BE2C (cell line): Measurements from ENCODE around the gene PPP1R12C.

Experiments
- DNase-seq: peaks from one replicate; pipeline ENCODE4 v3.0.0-alpha.2; 2020
- H3K27me3 ChIP-seq: fragments of 250-450 bp; sonication (Bioruptor Pico); 2 replicates; pipeline ENCODE4 v1.5.1; 2020; ENCODE audit warnings: mild to moderate bottlenecking
- H3K36me3 ChIP-seq: fragments of 250-450 bp; sonication (Bioruptor Pico); 2 replicates; pipeline ENCODE4 v1.5.1; 2020; ENCODE audit warnings: mild to moderate bottlenecking
- H3K4me1 ChIP-seq: fragments of 250-450 bp; sonication (Bioruptor Pico); 2 replicates; pipeline ENCODE4 v1.5.1; 2020
- H3K4me3 ChIP-seq: 2 replicates; pipeline ENCODE4 v1.5.1; 2011; ENCODE audit warnings: low read depth, low read length
- H3K9me3 ChIP-seq: fragments of 250-450 bp; sonication (Bioruptor Pico); 2 replicates; pipeline ENCODE4 v1.5.1; 2020
- TF ChIP-seq, protein P1 (sequence below): IDR thresholded peaks from 2 replicates; pipeline ENCODE4 v1.5.1; 2012; ENCODE audit warnings: mild to moderate bottlenecking, low read depth, low read length

Gene PPP1R12C

DNA sequence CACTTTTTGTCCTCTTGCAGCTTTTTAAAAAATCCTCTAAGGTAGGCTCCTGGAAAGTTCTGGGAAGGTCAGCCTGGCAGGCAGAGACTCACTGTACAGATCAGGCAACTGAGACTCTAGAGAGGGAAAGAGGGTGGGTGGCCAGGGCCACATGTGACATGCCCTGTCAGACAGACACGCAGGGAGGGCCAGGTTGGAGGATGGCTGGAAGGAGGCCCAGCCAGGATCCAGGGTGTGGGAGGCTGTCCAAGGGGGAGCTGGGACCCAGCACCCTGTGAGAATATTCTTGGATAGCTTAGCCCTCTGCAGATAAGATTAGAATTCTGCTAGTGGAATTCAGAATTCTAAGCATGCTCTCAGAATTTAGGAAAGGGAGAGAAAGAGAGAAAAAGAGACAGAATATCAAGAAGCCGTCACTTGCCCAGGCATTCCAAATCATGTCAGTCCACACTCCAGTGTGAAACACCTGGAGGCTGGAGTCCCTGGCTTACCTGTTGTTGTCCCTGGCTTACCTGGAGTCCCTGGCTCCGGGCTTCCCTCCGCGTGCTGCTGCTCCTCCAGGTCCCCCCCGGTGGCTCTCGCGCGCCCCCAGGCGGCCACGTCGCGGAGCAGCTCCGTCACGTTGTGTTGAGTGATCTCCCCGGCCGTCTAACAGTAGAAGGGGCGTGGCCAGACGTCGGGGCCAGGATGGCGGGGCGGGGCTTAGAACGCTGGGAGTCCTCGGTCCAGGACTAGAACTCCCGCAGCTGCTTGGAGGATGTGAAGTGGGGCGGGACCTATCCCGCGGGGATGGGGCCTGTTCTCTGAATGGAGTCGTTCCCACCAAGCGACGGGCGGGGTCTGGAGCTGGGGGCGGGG lies 42.9 kb upstream of the PPP1R12C start:
- Histone ChIP-seq H3K36me3 (no peaks in the 10 kb centered on the region), H3K4me3 (no peak overlapping the region), H3K4me1 (no peaks in the 10 kb centered on the region), H3K9me3 (no peaks in the 10 kb centered on the region), H3K27me3 (peaks cover 15% of the 10 kb centered on the region)
- TF ChIP-seq, protein P1, sequence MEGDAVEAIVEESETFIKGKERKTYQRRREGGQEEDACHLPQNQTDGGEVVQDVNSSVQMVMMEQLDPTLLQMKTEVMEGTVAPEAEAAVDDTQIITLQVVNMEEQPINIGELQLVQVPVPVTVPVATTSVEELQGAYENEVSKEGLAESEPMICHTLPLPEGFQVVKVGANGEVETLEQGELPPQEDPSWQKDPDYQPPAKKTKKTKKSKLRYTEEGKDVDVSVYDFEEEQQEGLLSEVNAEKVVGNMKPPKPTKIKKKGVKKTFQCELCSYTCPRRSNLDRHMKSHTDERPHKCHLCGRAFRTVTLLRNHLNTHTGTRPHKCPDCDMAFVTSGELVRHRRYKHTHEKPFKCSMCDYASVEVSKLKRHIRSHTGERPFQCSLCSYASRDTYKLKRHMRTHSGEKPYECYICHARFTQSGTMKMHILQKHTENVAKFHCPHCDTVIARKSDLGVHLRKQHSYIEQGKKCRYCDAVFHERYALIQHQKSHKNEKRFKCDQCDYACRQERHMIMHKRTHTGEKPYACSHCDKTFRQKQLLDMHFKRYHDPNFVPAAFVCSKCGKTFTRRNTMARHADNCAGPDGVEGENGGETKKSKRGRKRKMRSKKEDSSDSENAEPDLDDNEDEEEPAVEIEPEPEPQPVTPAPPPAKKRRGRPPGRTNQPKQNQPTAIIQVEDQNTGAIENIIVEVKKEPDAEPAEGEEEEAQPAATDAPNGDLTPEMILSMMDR: peak; percentile 92
- DNase-seq: peak; percentile 94

DNA sequence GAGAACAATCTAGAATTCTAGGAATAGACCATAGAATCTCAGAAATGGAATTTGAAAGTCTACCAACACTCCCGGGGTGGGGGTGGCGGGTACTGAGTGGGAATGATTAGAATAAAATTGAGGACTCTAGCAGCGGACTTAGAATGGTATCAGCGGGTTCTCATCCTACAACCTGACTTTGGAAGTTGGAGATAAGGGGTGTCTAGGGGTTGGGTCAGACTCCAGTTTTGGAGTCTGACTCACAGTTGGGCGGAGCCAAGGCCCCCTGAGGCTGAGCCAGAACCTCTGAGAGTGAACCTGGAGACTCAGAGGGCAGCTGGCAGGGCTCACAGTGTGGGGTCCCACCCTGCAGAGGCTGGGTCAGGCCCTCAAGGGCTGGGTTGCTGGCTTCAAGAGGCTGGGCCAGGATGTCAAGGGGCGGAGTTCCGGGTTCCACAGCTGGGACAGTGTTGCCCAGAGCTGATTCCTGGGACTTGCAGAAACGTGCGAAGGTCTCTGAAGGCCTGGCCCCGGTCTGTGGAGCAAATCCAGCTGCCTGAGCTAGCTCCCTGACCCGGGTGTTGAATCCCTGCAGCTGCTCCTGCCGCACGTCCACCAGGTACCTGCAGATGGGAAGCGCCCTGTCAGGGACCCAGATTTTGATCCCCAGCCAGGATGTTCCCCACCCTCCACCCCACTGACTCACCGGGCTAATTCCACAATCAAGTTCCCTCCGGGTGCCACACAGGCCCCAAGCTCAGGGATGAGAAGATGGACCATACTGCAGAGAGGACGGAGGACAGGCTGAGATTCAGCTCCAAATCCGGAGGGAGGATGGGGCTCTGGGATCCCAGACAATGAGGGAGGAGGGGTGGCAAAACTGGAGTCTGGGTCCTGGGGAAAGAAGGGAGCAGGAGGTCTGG lies 41.7 kb upstream of the PPP1R12C start:
- no peaks in the 10 kb centered on the region for H3K9me3 ChIP-seq
- H3K27me3 ChIP-seq: peaks cover 15% of the 10 kb centered on the region
- H3K4me3 ChIP-seq: no peak overlapping the region
- H3K36me3 ChIP-seq: no peaks in the 10 kb centered on the region
- no peak for DNase-seq
- no peaks in the 10 kb centered on the region for H3K4me1 ChIP-seq
- TF ChIP-seq, protein P1: no peak

- no peaks in the 10 kb centered on the region for H3K9me3 ChIP-seq
- no peaks in the 10 kb centered on the region for H3K36me3 ChIP-seq
- no peaks in the 10 kb centered on the region for H3K4me1 ChIP-seq
- H3K4me3 ChIP-seq: no peak overlapping the region
- peaks cover 15% of the 10 kb centered on the region for H3K27me3 ChIP-seq
- no peak for DNase-seq
- TF ChIP-seq, protein P1: no peak
Measured at GRCh38 chr19:55158423-55158822, 41.0 kb upstream of the PPP1R12C start.

- Histone ChIP-seq H3K27me3 (peaks cover 13% of the 10 kb centered on the region), H3K4me3 (peak within 1 kb of the TSS; percentile 51)
Measured at GRCh38 chr19:55157064-55157908, 39.8 kb upstream of the PPP1R12C start, which contains the start of gene TNNI3. TSS of gene TNNI3 (minus strand) at chr19:55157732. CDS start at chr19:55157589, 143 bp downstream.

More at GRCh38 chr19:55157064-55157908, 39.8 kb upstream of the PPP1R12C start, which contains the start of gene TNNI3:
- no peak for DNase-seq
- TF ChIP-seq, protein P1: no peak
- H3K36me3 ChIP-seq: no peaks in the 10 kb centered on the region
- H3K4me1 ChIP-seq: no peaks in the 10 kb centered on the region
- H3K9me3 ChIP-seq: no peaks in the 10 kb centered on the region
